Measurements from ENCODE around the gene PDZK1. TPM values are rescaled to one million over a fixed set of nuclear protein-coding genes. Genes with fewer than 3 reads are reported as not detected.
A peak's percentile ranks its signal among the peaks of the same experiment; 100 is the strongest.
"Not testable (repeated sequence)": the region's sequence is repeated elsewhere in the genome, so short reads cannot be mapped to it uniquely, and the experiment has no call there.

Gene PDZK1
- polyA plus RNA-seq, 1 donor: 192 TPM

DNA sequence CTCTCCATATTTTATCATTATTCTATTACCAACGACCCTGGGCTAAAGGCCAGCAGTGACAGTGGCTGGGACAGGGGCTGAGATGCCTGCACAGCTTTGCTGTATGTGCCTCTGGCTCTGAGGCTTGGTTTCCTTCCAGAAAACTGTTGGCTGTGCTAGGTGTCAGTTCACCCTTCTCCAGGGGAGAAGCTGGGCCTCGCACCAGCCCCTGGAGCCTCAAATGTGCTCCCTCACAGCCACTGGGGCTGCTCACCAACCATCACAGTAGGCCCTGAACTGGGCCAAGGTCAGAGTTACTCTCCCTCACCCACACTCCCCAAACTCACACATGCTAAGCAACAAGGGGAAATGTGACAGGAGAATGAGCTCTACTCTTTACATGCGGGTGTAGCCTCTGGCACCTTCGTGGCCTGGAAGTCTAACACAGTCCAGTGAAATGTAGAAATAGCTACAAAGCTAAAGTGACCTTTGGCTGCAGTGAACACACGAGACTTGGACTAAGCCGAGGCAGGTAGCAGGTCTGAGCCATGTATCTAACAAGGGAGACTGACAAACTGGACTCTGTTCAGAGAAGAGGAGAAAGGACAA, 7.5 kb upstream of the PDZK1 start:
- DNase-seq: no peak

DNA sequence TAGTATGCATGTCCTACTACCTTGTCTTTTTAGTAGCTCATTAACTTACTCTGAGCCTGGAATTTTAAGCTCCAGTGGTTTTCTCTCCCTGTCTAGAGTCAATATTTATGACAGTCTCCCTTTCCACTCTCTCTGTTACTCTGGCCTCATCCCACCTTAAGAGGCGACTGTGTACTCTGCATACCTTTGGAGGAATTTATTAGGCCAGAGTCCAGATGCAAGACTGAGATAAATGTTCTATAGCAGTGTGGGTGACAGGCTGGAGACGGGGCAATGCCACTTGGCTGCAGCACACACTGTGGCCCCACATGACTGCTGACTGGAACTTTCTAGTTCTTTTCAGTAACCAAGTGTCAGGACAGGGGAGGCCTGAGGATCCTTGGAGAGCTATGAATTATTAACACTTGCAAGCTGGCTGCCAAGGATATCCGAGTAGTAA, 4.1 kb upstream of the PDZK1 start:
- DNase-seq: peak; percentile 77

DNA sequence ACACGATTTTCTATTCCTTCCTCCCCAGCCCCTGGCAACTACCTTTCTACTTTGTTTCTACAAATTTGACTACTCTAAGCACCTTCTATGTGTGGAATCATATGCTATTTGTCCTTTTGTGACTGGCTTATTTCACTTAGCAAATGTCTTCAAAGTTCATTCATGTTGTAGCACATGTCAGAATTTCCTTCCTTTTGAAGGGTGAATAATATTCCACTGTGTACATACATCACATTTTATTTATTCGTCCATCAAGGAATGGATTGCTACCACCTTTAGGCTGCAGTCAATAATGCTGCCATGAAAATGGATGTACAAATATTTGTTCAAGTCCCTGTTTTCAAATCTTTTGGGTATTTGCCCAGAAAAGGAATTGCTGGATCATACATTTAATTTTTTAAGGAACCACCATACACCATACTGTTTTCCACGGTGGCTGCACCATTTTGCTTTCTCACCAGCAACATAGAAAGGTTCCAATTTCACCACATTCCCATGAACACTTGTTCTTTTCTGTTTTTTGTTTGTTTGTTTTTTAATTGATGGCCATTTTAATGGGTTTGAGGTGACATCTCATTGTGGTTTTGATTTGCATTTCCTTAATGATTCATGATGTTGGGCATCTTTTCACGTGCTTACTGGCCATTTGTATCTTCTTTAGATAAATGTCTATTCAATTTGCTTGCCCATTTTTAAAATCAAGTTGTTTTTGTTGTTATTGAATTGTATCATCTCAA, 3.3 kb upstream of the PDZK1 start:
- no peak for DNase-seq

DNA sequence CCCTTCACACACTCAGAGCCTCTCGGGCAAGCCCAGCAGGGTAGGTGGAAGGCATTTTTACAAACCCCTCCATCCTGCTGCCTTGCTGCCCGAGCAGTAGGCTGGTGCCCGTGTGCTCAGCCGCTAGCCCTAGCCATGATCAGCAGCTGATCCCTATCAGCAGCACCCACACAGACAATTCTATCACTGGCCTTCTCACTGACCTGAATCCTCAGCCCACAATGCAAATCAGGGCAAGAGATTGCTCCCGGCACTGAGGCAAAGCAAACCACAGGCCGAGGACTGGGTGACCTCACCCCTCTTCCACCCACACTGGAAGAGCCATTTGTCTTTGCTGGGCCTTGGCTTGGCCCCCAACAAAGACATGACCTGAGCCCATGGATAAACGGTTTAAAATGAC, 895 bp upstream of the PDZK1 start:
- no peak for DNase-seq

DNA sequence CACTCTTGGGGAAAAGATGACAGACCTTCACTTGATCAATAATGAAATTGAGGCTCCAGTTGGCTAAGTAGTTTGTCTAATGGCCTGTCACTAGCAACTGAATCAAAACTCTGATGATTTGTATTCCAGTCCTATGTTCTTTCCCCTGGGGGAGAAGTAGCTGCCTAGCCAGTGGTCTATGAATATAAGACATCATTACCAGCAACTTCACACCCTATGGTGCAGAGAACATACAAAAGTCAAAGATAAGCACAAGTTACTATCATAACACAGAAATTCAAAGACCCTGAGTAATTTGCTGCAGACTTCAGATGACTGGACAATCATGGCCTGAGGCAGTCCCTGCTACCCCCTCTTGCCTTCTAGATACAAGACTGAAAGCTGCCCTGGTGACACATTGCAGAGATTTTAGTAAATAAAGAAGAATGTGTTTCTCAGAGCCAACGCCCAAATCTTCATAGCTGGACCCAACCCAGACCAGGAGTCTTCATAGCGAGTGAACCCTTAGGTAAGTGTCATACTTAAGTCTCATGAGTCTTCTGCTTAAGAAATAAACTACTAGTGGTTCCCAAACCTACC, 993 bp downstream of the PDZK1 start:
- no peak for DNase-seq

DNA sequence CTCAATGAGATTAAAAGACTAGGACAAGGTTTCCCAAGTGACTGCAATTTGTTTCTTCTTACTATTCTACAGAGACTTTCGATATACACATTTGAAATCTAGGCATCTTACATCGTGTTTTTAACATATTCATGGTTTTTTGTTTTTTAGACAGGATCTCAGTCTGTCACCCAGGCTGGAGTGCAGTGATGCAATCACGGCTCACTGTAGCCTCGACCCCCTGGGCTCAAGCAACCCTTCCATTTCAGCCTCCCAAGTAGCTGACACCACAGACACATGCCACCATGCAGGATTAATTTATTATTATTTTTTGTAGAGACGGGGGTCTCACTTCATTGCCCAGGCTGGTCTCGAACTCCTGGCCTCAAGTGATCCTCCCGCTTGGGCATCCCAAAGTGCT, 1.5 kb downstream of the PDZK1 start:
- DNase-seq: no peak

DNA sequence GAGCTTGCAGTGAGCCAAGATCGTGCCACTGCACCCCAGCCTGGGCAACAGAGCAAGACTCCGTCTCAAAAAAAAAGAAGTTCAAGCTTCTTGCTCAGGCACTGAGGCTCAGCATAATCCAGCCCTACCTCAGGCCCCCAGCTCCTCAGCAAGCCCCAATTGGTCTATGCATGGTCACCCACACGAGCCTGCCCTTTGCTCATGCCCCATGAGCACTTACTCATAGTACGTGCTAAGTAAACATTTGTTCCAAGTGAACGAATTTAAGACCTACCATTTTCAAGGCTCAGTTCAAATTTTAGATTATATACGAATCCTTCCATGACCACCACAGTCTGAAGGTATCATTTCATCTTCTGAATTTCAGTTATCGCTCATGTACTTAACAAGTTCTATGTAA, 4.3 kb downstream of the PDZK1 start:
- DNase-seq: no peak

DNA sequence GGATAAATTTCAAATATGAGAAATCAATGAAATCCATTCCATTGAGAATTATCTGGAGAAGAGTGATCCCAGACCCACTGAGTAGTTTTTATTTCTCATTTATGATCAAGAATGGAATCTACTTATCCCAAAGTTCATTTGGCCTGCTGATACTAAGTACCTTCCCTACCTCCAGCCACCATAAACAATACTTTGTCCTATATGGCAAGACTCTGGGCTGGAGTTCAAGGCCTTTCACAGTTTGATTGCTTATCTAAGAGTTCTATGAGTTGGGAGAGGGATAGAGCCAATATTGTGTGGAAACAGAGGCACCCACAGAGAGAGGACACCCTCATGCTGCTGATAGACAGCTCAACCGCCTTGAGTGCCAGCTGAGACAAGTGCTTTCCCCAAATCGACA, 5.1 kb downstream of the PDZK1 start:
- no peak for DNase-seq

DNA sequence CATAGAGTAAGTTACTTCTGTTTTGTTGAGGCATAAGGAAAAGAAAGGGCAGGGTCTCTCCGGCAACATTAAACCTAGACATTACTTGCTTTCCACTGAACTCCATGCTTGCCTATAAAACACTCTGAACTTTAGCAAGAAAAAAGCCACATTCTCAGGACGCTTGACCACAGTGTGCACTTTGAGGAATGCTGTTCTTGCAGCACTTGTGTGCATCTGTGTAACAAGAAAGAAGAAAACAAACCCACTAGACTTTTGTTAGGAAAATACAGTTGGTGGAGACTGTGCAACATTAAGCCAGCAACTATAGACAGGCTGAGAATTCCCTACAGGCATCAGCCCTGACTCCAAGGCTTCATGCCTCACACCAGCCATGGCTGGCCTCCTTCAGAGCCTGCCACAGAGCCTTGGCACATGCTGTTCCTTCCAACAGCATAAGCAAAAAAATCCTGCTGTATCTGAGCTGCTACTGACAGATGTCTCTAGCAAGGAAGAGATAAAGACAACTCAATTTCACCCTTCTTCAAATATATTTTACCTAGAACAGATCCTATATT, 5.8 kb downstream of the PDZK1 start:
- no peak for DNase-seq

DNA sequence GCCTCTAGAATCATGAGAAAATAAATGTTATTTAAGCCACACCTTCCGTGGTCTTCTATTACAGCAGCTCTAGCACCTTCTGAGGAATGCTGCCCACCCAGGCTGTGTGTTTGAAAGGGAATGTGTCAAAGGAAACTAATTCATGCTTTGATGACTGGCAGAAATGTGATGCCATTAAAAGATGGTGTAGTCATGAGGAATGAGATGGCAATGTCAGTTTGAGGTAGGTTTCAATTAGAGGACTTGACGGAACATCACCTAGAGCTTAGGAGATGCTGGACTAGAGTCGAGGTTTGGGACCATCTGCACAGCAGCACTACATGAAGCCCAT, 10.6 kb downstream of the PDZK1 start:
- no peak for DNase-seq

DNA sequence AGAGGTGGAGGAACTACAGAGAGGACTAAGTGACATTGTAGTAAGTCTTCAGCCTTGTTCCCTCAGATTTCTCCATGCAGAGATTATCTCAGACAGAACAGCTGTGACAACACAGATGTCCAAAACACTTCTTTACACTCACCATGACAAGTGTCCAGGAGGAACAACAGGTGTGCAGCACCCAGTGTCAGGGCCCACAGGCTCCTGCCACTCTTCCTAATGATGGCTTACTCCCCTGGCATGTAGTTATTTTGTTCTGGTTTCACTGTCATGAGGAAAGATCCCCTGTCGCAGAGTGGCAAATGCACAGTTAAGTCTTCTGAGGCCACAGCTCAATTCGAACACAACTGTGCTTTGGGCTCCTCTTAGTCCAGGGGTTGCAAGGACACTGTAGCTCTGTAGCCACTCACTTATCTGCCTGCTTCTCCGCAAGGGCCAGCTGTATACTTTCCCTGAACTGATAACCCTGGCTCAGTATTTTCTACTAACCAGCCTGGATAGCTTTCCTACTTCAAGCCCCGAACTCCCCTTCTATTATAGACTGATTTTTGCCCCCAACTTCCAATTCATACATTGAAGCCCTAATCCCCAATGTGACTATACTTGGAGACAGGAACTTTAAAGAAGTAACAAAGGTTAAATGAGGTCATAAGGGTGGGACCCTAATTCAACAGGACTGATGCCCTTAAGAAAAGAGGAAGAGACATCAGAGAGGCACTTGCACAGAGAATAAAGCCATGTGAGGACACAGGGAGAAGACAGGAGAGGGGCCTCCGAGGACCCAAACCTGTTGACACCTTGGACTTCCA, 11.1 kb downstream of the PDZK1 start:
- DNase-seq: no peak

DNA sequence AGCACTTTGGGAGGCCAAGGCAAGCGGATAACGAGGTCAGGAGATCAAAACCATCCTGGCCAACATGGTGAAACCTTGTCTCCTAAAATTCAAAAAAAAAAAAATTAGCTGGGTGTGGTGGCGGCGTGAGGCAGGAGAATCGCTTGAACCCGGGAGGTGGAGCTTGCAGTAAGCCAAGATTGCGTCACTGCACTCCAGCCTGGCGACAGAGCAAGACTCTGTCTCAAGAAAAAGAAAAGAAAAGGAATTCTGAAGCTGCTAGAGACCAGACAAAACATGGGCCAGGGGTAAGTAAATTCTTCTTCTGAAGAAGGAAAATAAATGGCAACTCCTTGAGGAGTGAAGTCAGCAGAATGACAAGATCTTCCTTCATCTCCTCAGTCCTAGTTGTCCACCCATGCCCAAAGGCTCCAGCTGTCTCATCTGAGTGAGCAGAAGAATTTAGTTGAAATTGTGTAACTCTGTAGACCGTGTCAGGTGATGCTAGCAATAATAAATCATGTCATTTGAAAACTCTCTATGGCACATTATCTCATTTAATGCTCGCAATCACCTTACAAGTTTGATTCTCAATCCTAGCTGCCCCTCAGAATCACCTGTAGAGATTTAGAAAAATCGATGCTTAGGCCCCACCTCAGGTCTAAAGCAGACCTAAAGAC, 14.3 kb downstream of the PDZK1 start:
- DNase-seq: no peak

DNA sequence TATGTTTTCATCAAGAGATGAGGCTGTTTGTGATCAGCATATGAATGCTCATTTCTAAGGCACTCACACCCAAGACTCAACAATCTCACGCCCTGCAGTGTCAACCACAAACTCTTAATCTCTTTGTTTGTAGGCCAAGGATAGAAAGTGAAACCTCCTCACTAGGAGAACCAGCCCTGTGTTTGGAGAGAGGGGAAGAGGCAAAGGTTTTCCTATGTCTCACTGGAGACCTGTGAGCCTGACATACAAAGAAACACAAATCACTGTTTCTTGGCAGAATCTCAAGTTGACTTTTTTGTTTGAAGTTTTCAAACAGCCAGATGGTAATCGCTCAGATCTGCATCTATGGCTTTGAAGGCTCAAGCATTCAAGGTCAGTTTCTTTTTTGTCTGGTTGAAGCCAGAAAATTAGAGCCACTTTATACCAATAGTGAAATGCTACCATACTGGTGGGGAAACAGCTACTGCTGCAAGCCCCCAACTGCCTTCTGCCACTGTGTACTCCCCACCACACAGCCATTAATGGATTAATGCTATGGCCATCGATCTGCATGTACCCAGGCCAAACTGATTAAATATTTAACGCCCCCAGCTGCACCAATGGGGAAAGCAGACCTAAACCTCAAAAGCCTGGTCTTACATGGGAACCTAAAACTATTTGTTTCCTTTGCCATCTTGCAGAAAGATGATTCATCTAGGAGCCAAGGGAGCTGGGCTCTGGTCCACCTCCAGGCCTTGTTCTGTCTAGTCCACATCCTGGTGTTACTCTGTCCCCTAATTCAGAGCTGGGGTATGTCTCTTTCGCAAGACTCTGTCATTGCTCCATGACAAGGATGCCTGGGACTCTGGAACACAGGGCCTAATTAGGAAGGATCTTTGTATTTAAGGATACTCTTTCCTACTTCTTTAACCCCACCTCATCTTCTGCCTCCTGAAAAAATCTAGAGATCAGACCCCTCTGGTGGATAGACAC, 16.3 kb downstream of the PDZK1 start:
- DNase-seq: no peak

DNA sequence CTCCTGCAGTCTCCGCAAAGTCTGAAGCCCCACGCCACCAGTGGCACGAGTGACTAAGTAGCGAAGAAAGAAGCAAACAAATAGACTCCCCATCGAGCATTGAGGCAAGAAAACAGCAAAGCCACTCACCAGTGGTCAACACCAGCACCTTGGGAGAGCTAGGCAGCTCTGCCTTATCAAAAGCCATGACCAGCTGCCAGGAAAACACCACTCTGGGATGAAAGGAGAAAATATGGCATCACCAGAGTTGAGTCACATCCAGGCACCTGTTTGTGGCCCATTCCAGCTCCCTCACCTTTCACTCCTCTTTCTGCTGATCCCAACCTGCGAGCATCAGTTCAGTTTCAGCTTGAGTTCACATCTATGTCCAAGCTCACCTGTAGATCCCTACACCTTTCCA, 17.2 kb downstream of the PDZK1 start:
- DNase-seq: no peak

DNA sequence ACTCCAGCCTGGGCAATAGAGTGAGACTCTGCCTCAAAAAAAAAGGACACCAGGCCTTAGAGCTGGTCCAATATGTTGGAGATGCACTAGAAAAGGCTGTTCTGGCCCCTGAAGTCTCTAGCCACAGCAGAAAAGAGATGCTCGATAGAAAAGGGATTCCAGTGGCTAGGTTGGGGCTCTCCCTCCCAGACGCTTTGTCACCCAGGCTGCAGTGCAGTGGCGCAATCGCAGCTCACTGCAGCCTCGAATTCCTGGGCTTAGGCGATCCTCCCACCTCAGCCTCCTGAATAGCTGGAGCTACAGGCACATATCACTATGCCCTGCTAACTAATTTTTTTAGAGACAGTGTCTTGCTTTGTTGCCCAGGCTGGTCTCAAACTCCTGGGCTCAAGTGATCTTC, 18.2 kb downstream of the PDZK1 start:
- no peak for DNase-seq

DNA sequence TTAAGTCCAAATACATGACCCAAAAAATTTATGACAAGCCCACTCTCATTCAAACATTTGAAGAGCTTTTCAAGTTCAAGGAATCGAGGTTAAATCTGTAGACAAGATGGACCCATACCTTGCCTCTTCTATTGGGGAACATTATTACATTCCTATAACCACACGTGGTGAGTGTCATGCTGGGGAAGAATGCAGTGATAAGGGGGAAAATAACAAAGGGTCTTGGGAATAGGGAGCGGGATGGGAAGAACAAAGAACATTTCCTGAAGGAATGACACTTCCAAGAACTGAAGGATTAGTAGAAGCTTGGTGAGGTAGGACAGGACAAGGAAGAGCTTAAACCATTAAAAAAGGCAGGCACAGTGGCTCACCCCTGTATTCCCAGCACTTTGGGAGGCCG, 18.8 kb downstream of the PDZK1 start:
- no peak for DNase-seq

DNA sequence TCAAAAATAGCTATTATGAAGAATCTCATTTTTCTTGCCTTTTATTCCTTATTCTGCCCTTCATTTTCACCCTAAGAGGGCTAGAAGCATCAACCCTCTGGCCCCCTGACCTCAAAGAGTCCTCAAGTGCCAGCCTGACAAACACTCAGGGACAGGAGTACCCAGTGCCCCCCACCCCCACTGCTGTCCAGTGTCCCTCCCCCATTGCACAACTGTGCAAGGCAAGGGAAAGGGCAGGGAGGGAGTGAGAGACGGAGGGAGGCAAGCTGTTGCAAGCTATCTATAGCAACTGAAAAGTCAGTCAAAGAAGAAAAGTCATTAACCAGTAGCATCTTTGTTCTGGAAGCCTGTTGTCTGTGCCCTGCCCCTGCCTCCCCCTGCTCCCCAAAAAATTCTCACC, 21.1 kb downstream of the PDZK1 start:
- not testable (repeated sequence) for DNase-seq

DNA sequence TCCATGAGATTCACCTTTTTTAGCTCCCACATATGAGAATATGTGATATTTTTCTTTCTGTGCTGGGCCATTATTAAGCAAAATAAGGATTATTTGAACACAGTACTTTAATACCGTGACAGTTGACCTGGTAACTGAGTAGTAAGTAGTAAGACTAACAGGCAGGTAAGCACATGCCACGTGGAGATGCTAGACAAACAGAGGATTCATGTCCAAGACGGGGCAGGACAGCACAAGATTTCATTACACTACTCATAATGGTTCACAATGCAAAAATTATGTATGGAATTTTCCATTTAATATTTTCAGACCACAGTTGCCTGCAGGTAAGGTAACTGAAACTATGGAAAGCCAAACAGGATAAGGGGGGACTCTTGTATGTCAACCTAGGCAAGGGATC, 22.3 kb downstream of the PDZK1 start:
- DNase-seq: not testable (repeated sequence)

DNA sequence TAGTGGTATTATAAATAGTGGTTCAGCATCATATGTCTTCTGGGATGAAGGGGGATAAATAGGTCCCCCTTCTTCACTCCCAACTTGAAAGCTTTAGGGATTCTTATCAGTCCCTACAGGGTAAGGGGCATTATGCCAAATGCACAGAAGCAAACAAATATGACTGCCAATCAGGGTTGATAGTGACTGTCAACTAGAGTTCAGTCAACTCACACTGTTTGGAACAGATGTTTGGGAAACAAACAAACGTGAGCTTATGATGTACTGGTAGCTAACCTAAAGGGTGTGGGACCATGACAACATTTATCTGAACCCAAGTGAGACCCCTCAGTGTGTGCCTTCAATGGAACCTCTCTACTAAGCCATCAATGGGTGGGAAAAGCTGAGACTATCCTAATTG, 34.0 kb downstream of the PDZK1 start:
- DNase-seq: not testable (repeated sequence)

DNA sequence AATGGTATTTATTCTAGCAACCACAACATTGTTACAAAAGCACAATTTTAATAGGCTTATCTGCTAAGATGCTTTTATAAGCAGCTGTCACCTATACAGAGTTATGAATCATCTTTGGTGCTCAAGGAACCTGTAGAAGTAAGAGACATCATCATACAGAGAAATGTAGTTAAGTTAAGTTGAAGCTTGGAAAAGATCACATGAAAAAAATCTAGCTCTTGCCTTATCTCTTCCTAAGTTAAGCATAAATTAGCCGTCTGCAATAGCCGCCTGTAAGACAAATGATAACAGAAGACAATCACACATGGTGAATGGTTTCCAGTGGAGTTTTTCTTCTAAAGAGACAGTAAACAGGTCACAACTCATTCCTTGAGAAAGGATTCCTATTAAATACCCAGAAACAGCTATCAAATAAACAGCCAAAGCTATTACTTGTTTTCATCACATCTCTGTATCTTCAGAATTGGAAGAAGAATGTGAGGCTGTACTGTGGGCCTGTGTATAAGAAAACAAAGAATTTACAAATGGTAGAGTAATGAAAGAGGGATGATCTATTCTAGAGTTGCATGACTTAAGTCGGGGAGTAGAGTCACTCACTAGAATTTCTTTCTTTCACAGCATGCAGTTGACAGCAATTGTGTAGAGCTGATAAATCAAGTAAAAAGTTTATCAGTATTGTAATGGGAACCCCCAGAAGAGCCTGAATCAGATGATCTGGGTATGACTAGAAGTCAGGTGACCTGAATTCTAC, 36.0 kb downstream of the PDZK1 start:
- DNase-seq: not testable (repeated sequence)

All from left kidney (tissue), 2 donors.